Astrocyte (in vitro differentiated cells and primary cell): Measurements from ENCODE around the gene PSKH1. TPM values are rescaled to one million over a fixed set of nuclear protein-coding genes. Genes with fewer than 3 reads are reported as not detected.

Source experiments
- DNase-seq: peaks from one replicate; pipeline ENCODE4 v3.0.0-alpha.2; 2010; ENCODE audit warnings: low read depth
- FAIRE-seq: peaks from 2 replicates; lab custom pipeline; 2011; peaks lifted over from hg19 to GRCh38; lab: Jason Lieb, UNC
- H2AFZ ChIP-seq: 2 replicates; pipeline ENCODE4 v1.6.0; 2012; ENCODE audit warnings: low read depth, low read length, inconsistent platforms
- H3K27ac ChIP-seq: 2 replicates; pipeline ENCODE4 v1.5.1; 2011; ENCODE audit warnings: low read depth, low read length, inconsistent platforms
- H3K27me3 ChIP-seq: 2 replicates; pipeline ENCODE4 v1.6.0; 2011; ENCODE audit warnings: low read length, inconsistent platforms; ENCODE audit not compliant: insufficient read depth
- H3K36me3 ChIP-seq: 2 replicates; pipeline ENCODE4 v1.5.1; 2011; ENCODE audit warnings: low read length, inconsistent platforms; ENCODE audit not compliant: insufficient read depth
- H3K4me1 ChIP-seq: 2 replicates; pipeline ENCODE4 v1.5.1; 2011; ENCODE audit warnings: low read length, inconsistent platforms; ENCODE audit not compliant: insufficient read depth
- H3K4me2 ChIP-seq: 2 replicates; pipeline ENCODE4 v1.6.0; 2012; ENCODE audit warnings: low read length, inconsistent platforms
- H3K4me3 ChIP-seq: 2 replicates; pipeline ENCODE4 v1.5.1; 2011; ENCODE audit warnings: low read depth, mild to moderate bottlenecking, low read length, inconsistent platforms; ENCODE audit not compliant: insufficient read depth
- H3K79me2 ChIP-seq: 2 replicates; pipeline ENCODE4 v1.6.0; 2012; ENCODE audit warnings: mild to moderate bottlenecking, low read length, inconsistent platforms; ENCODE audit not compliant: insufficient read depth
- H3K9ac ChIP-seq: 2 replicates; pipeline ENCODE4 v1.6.0; 2012; ENCODE audit warnings: mild to moderate bottlenecking, low read length, inconsistent platforms
- H3K9me3 ChIP-seq: 2 replicates; pipeline ENCODE4 v1.5.1; 2012; ENCODE audit warnings: low read depth, mild to moderate bottlenecking, low read length, inconsistent platforms; ENCODE audit not compliant: insufficient read depth
- H4K20me1 ChIP-seq: 2 replicates; pipeline ENCODE4 v1.6.0; 2012; ENCODE audit warnings: low read length, inconsistent platforms; ENCODE audit not compliant: insufficient read depth
- H3K27ac Mint-ChIP-seq: one replicate; pipeline ENCODE4 v1.8.0; 2021; ENCODE audit warnings: mild to moderate bottlenecking, mixed read lengths; ENCODE audit not compliant: unreplicated experiment
- H3K27me3 Mint-ChIP-seq: one replicate; pipeline ENCODE4 v1.8.0; 2021; ENCODE audit warnings: low read depth, mixed read lengths; ENCODE audit not compliant: unreplicated experiment
- H3K36me3 Mint-ChIP-seq: one replicate; pipeline ENCODE4 v1.8.0; 2021; ENCODE audit warnings: low read depth, mixed read lengths; ENCODE audit not compliant: unreplicated experiment
- H3K4me1 Mint-ChIP-seq: one replicate; pipeline ENCODE4 v1.8.0; 2021; ENCODE audit warnings: low read depth, mixed read lengths; ENCODE audit not compliant: unreplicated experiment
- H3K4me3 Mint-ChIP-seq: one replicate; pipeline ENCODE4 v1.8.0; 2021; ENCODE audit warnings: mild to moderate bottlenecking, moderate library complexity, mixed read lengths; ENCODE audit not compliant: unreplicated experiment
- H3K9me3 Mint-ChIP-seq: one replicate; pipeline ENCODE4 v1.8.0; 2021; ENCODE audit warnings: mild to moderate bottlenecking, mixed read lengths; ENCODE audit not compliant: unreplicated experiment
- CTCF ChIP-seq: IDR thresholded peaks from 2 replicates; pipeline ENCODE4 v1.5.1; 2011; ENCODE audit warnings: low read depth, mild to moderate bottlenecking, inconsistent platforms, low read length, moderate library complexity; ENCODE audit not compliant: insufficient read depth
- EZH2 ChIP-seq: IDR thresholded peaks from 2 replicates; pipeline ENCODE4 v1.6.1; 2012; ENCODE audit warnings: mild to moderate bottlenecking, low read length, inconsistent platforms; ENCODE audit not compliant: insufficient read depth
- total RNA-seq: library from RNA; stranded (reverse); gene quantifications from 2 replicates; pipeline ENCODE4 v1.2.1, GENCODE V29; 2021

PSKH1 gene
- total RNA-seq, 1 donor from 2014 or later = 27.3 TPM

- H3K9ac ChIP-seq = no peak overlapping the region
- FAIRE-seq (no peak), DNase-seq (no peak)
- Mint-ChIP-seq H3K27me3 (no peaks in the 10 kb centered on the region), H3K9me3 (no peaks in the 10 kb centered on the region), H3K27ac (no peak overlapping the region), H3K36me3 (peaks cover 23% of the 10 kb centered on the region), H3K4me1 (peaks cover 19% of the 10 kb centered on the region), H3K4me3 (no peak overlapping the region)
- H3K79me2 ChIP-seq = peaks cover 41% of the 10 kb centered on the region
- H3K4me3 ChIP-seq = no peak overlapping the region
- no peaks in the 10 kb centered on the region for H3K27me3 ChIP-seq
- no peak overlapping the region for H2AFZ ChIP-seq
- H3K9me3 ChIP-seq = no peaks in the 10 kb centered on the region
- peaks cover 8% of the 10 kb centered on the region for H3K4me1 ChIP-seq
- H4K20me1 ChIP-seq = peaks cover 78% of the 10 kb centered on the region
- TF ChIP-seq CTCF = no peak
- no peak for TF ChIP-seq EZH2
- H3K4me2 ChIP-seq = no peak overlapping the region
- H3K36me3 ChIP-seq = peaks cover 38% of the 10 kb centered on the region
- no peak overlapping the region for H3K27ac ChIP-seq
These were observed 14.2 kb upstream of the PSKH1 start for GRCh38 chr16:67878846-67879245.

GRCh38 chr16:67879462-67879861 lies 13.6 kb upstream of the PSKH1 start:
- H3K79me2 ChIP-seq = peaks cover 35% of the 10 kb centered on the region
- H3K27me3 ChIP-seq = no peaks in the 10 kb centered on the region
- Mint-ChIP-seq H3K27me3 (no peaks in the 10 kb centered on the region), H3K4me1 (peaks cover 14% of the 10 kb centered on the region), H3K27ac (no peak overlapping the region), H3K36me3 (peaks cover 27% of the 10 kb centered on the region), H3K4me3 (no peak overlapping the region), H3K9me3 (no peaks in the 10 kb centered on the region)
- no peak overlapping the region for H3K4me3 ChIP-seq
- H3K4me1 ChIP-seq = peaks cover 4% of the 10 kb centered on the region
- no peak overlapping the region for H3K27ac ChIP-seq
- DNase-seq = no peak
- no peak overlapping the region for H2AFZ ChIP-seq
- no peak overlapping the region for H3K9ac ChIP-seq
- no peak overlapping the region for H3K4me2 ChIP-seq
- TF ChIP-seq CTCF = no peak
- no peak for TF ChIP-seq EZH2
- peaks cover 38% of the 10 kb centered on the region for H3K36me3 ChIP-seq
- peaks cover 78% of the 10 kb centered on the region for H4K20me1 ChIP-seq
- H3K9me3 ChIP-seq = no peaks in the 10 kb centered on the region
- no peak for FAIRE-seq

GRCh38 chr16:67879936-67880335 lies 13.1 kb upstream of the PSKH1 start:
- no peak overlapping the region for H3K4me3 Mint-ChIP-seq
- Histone ChIP-seq H4K20me1 (peaks cover 77% of the 10 kb centered on the region), H2AFZ (no peak overlapping the region), H3K27ac (no peak overlapping the region), H3K4me3 (no peak overlapping the region), H3K9me3 (no peaks in the 10 kb centered on the region), H3K9ac (no peak overlapping the region), H3K4me1 (peaks cover 5% of the 10 kb centered on the region), H3K4me2 (no peak overlapping the region), H3K27me3 (no peaks in the 10 kb centered on the region), H3K36me3 (peaks cover 38% of the 10 kb centered on the region), H3K79me2 (peaks cover 30% of the 10 kb centered on the region)
- FAIRE-seq (no peak), DNase-seq (no peak)
- TF ChIP-seq CTCF (no peak), EZH2 (no peak)
- peaks cover 27% of the 10 kb centered on the region for H3K36me3 Mint-ChIP-seq
- no peaks in the 10 kb centered on the region for H3K27me3 Mint-ChIP-seq
- H3K27ac Mint-ChIP-seq = no peak overlapping the region
- H3K4me1 Mint-ChIP-seq = peaks cover 13% of the 10 kb centered on the region
- H3K9me3 Mint-ChIP-seq = no peaks in the 10 kb centered on the region
